ENCODE data around the gene RGPD8.

Gene RGPD8

DNA sequence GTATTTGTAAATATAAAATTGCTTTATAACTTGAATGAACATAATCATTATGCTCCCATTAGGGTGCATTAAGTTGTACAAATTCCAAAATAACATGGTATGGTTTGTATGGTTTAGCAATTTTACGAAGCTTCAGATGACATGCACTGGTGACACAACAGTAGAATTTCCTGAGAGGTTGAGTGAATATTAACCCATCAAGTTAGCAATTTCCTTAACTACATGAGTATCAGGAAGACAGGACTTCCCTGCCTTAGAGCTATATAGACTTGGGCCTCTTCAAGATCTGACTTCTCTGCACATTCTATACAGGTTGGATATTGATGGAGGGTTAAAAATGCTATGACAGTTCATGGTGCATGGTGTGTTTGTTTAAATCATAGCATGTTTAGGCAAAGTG lies 97.8 kb downstream of the RGPD8 start:
- no peak for DNase-seq (ENCODE audit: low spot score)

DNA sequence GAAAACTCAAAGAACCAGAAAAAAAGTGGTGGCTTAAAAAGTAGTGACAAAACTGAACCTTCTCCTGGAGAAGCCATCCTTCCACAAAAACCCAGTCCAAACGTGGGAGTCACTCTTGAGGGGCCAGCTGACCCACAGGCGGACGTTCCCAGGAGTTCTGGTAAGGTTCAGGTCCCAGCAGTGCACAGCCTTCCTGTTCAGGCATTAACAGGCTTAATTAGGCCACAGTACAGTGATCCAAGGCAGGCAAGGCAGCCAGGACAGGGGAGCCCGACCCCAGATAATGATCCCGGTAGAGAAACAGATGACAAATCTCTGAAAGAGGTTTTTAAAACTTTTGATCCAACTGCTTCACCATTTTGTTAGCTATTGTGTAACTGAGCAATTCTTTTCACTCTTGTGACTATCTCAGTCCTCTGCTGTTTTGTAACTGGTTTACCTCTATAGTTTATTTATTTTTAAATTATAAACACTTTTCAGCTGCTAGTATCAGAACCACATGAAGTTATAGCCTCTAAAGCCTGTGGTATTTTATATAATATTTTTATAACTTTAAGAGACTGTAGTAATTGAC lies 101.2 kb downstream of the RGPD8 start:
- no peak for DNase-seq (ENCODE audit: low spot score)

DNA sequence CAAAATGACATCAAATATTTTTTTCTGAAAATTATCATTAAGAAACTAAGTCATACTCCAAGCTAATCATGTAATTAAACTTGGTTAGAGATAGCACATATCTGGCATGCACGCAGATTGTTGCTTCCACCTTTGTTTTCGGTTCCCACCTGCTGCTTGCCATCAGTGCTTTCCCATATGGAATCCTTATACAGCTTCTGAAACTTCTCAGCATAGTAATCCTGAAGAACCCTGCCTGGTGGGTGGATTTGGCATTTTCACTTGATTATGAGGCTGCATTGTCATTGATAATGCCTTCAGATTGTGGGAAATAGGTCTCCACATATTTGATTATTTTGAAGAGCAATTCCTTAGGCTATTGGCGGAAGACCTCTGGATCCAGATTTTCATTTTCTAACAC lies 110.5 kb downstream of the RGPD8 start:
- DNase-seq (ENCODE audit: low spot score) = no peak

DNA sequence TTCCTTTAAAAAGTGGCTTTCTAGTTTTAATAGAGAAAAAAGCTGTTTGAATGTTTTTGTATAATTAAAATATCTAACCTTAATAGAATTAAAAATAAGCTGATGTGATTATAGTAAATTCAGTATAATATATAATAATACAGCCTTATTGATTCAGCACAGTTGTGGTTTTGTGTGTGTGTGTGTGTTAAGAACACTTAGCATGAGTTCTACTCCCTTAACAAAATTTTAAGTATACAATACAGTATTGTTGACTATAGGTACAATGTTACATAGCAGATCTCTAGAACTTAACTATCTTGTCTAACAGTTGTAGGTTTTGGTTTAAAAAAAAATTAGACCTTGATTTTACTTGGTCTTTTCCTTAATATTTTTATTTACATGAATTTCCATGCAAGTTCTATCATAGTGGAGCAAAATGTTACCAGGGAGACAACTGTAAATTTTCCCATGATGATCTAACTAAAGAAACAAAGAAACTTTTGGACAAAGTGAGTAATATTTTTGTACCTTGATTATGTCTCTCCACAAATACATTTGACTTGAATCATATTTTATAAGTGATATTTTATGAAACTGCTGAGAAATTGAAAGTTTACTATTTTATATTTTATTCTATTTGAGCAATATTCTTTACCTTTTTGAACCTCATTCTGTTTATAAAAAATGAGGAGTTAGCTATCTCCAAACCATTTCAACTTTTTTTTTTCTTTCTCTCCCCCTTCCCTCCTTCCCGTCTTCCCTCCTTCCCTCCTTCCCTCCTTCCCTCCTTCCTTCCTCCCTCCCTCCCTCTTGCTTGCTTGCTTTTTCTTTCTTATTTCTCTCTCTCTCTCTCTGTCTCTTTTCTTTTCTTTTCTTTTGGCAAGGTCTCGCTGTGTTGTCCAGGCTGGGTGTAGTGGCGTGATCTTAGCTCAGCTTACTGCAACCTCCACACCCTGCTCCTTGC lies 111.8 kb downstream of the RGPD8 start:
- no peak for DNase-seq (ENCODE audit: low spot score)
